HK-2 (cell line): ENCODE measurements around the gene WDR33.

Experiments used
- DNase-seq: peaks from one replicate; pipeline ENCODE4 v3.0.0-alpha.2; 2018; ENCODE audit not compliant: unreplicated experiment

WDR33 gene

GRCh38 chr2:127719301-127720218 is 91.4 kb downstream of the WDR33 start:
- no peak for DNase-seq

GRCh38 chr2:127718271-127718670 is 92.7 kb downstream of the WDR33 start:
- DNase-seq, result no peak

GRCh38 chr2:127715778-127716449 is 95.1 kb downstream of the WDR33 start:
- DNase-seq, result no peak

- DNase-seq, result no peak
Observed at GRCh38 chr2:127713562-127713961, 97.4 kb downstream of the WDR33 start.

- no peak for DNase-seq
Observed at GRCh38 chr2:127712999-127713398, 98.0 kb downstream of the WDR33 start.

- no peak for DNase-seq
Observed at GRCh38 chr2:127709336-127709735, 101.6 kb downstream of the WDR33 start.

GRCh38 chr2:127707890-127708648 is 102.9 kb downstream of the WDR33 start:
- DNase-seq, result no peak

GRCh38 chr2:127706215-127706990 is 104.6 kb downstream of the WDR33 start:
- DNase-seq, result no peak

GRCh38 chr2:127705391-127706065 is 105.4 kb downstream of the WDR33 start:
- no peak for DNase-seq

- DNase-seq, result no peak
Observed at GRCh38 chr2:127704641-127705390, 106.2 kb downstream of the WDR33 start.

- no peak for DNase-seq
Observed at GRCh38 chr2:127703282-127703681, 107.7 kb downstream of the WDR33 start.

GRCh38 chr2:127702395-127703009 is 108.5 kb downstream of the WDR33 start:
- DNase-seq, result no peak

GRCh38 chr2:127701651-127702394 is 109.1 kb downstream of the WDR33 start:
- DNase-seq, result peak; percentile 87

- peak; percentile 94 for DNase-seq
Observed at GRCh38 chr2:127701193-127701650, 109.7 kb downstream of the WDR33 start, which contains the start of gene SFT2D3. TSS of gene SFT2D3 (plus strand) at chr2:127701497. CDS start at chr2:127701529, 32 bp downstream.

GRCh38 chr2:127700527-127701192 is 110.3 kb downstream of the WDR33 start:
- DNase-seq, result peak; percentile 44

- DNase-seq, result no peak
Observed at GRCh38 chr2:127698553-127699355, 112.2 kb downstream of the WDR33 start.

- DNase-seq, result no peak
Observed at GRCh38 chr2:127697482-127698180, 113.3 kb downstream of the WDR33 start.
